IPS DF 19.7 (cell line): ENCODE results near the gene BEST4.
"Not testable (repeated sequence)": the region's sequence is repeated elsewhere in the genome, so short reads cannot be mapped to it uniquely, and the experiment has no call there.

Experiments used
- DNase-seq: peaks from one replicate; pipeline ENCODE4 v3.0.0-alpha.2; 2013; ENCODE audit warnings: low read depth, low spot score

BEST4 gene

GRCh38 chr1:44819608-44820327 lies 31.8 kb upstream of the BEST4 start:
- peak; percentile 96 for DNase-seq

- DNase-seq, result no peak
Measured at GRCh38 chr1:44819196-44819607, 31.2 kb upstream of the BEST4 start.

- DNase-seq, result no peak
Measured at GRCh38 chr1:44817771-44818495, 30.0 kb upstream of the BEST4 start.

GRCh38 chr1:44817307-44817706 lies 29.3 kb upstream of the BEST4 start:
- no peak for DNase-seq

GRCh38 chr1:44815926-44816325 lies 28.0 kb upstream of the BEST4 start:
- DNase-seq, result not testable (repeated sequence)

- no peak for DNase-seq
Measured at GRCh38 chr1:44812822-44813543, 25.0 kb upstream of the BEST4 start.

GRCh38 chr1:44811234-44811633 lies 23.3 kb upstream of the BEST4 start:
- no peak for DNase-seq

GRCh38 chr1:44810762-44811105 lies 22.8 kb upstream of the BEST4 start:
- DNase-seq, result not testable (repeated sequence)

- no peak for DNase-seq
Measured at GRCh38 chr1:44810101-44810761, 22.3 kb upstream of the BEST4 start.

- no peak for DNase-seq
Measured at GRCh38 chr1:44808938-44809917, 21.3 kb upstream of the BEST4 start.

GRCh38 chr1:44808063-44808937 lies 20.3 kb upstream of the BEST4 start, which contains the start of gene BTBD19:
Gene BTBD19 (plus strand): TSS chr1:44808523. CDS start chr1:44808821, 298 bp downstream.
- no peak for DNase-seq

GRCh38 chr1:44807364-44808062 lies 19.5 kb upstream of the BEST4 start:
- DNase-seq, result peak; percentile 93

- no peak for DNase-seq
Measured at GRCh38 chr1:44806704-44807363, 18.9 kb upstream of the BEST4 start, which contains the start of gene DYNLT4. Gene DYNLT4 (minus strand): TSS chr1:44807351. CDS start chr1:44806668, 683 bp downstream.

- no peak for DNase-seq
Measured at GRCh38 chr1:44806025-44806703, 18.2 kb upstream of the BEST4 start.

GRCh38 chr1:44805311-44806024 lies 17.5 kb upstream of the BEST4 start:
- DNase-seq, result no peak

- DNase-seq, result no peak
Measured at GRCh38 chr1:44803312-44804095, 15.5 kb upstream of the BEST4 start.

- DNase-seq, result no peak
Measured at GRCh38 chr1:44803062-44803311, 15.0 kb upstream of the BEST4 start.
